HEK293T (cell line): ENCODE measurements around the gene MTMR10.

Experiments used
- CTCF ChIA-PET: fragments of 350-600 bp; formaldehyde crosslinking; extraction: SDS; loops from one replicate; lab custom pipeline; 2021; ENCODE audit warnings: antibody characterized with exemption, inconsistent platforms; lab: Yijun Ruan, JAX
- POLR2A ChIA-PET: fragments of 350-600 bp; formaldehyde crosslinking; extraction: SDS; loops from one replicate; lab custom pipeline; 2020; ENCODE audit warnings: antibody characterized with exemption, inconsistent platforms; lab: Yijun Ruan, JAX
- DNase-seq: peaks from one replicate; pipeline ENCODE4 v3.0.0; 2012; ENCODE audit warnings: mixed read lengths; ENCODE audit errors: extremely low spot score
- ARNT ChIP-seq: fragments of 450-650 bp; IDR thresholded peaks from 2 replicates; pipeline ENCODE4 v1.6.1; 2017; ENCODE audit warnings: mild to moderate bottlenecking
- BHLHE40 ChIP-seq: fragments of 450-650 bp; IDR thresholded peaks from 2 replicates; pipeline ENCODE4 v1.6.1; 2016; ENCODE audit warnings: mild to moderate bottlenecking, moderate library complexity, borderline replicate concordance
- CTBP1 ChIP-seq: fragments of 450-650 bp; IDR thresholded peaks from 2 replicates; pipeline ENCODE4 v1.6.1; 2016; ENCODE audit warnings: borderline replicate concordance
- ELF4 ChIP-seq: fragments of 450-650 bp; IDR thresholded peaks from 2 replicates; pipeline ENCODE4 v1.6.1; 2017; ENCODE audit warnings: antibody characterized with exemption
- FOXA1 ChIP-seq: fragments of 450-650 bp; IDR thresholded peaks from 2 replicates; pipeline ENCODE4 v1.6.1; 2016; ENCODE audit warnings: mild to moderate bottlenecking
- FOXK2 ChIP-seq: fragments of 450-650 bp; IDR thresholded peaks from 2 replicates; pipeline ENCODE4 v1.6.1; 2016; ENCODE audit warnings: mild to moderate bottlenecking
- FOXM1 ChIP-seq: fragments of 450-650 bp; IDR thresholded peaks from 2 replicates; pipeline ENCODE4 v1.6.1; 2017; ENCODE audit warnings: mild to moderate bottlenecking, borderline replicate concordance
- HDGF ChIP-seq: fragments of 450-650 bp; IDR thresholded peaks from 2 replicates; pipeline ENCODE4 v1.6.1; 2017; ENCODE audit warnings: antibody characterized with exemption, borderline replicate concordance
- L3MBTL2 ChIP-seq: fragments of 450-650 bp; conservative IDR thresholded peaks from 2 replicates; pipeline ENCODE4 v1.6.1; 2016; ENCODE audit warnings: mild to moderate bottlenecking
- LEF1 ChIP-seq: fragments of 450-650 bp; IDR thresholded peaks from 2 replicates; pipeline ENCODE4 v1.6.1; 2017; ENCODE audit warnings: mild to moderate bottlenecking, borderline replicate concordance
- NFRKB ChIP-seq: fragments of 450-650 bp; IDR thresholded peaks from 2 replicates; pipeline ENCODE4 v1.6.1; 2016; ENCODE audit warnings: mild to moderate bottlenecking, moderate library complexity
- PKNOX1 ChIP-seq: fragments of 450-650 bp; IDR thresholded peaks from 2 replicates; pipeline ENCODE4 v1.6.1; 2016
- SP1 ChIP-seq: fragments of 450-650 bp; IDR thresholded peaks from 2 replicates; pipeline ENCODE4 v1.6.1; 2017
- SUZ12 ChIP-seq: fragments of 450-650 bp; IDR thresholded peaks from 2 replicates; pipeline ENCODE4 v1.6.1; 2016; ENCODE audit warnings: mild to moderate bottlenecking
- TARDBP ChIP-seq: fragments of 450-650 bp; IDR thresholded peaks from 2 replicates; pipeline ENCODE4 v1.6.1; 2016
- ZNF384 ChIP-seq: fragments of 450-650 bp; IDR thresholded peaks from 2 replicates; pipeline ENCODE4 v1.6.1; 2016

Gene MTMR10

DNA sequence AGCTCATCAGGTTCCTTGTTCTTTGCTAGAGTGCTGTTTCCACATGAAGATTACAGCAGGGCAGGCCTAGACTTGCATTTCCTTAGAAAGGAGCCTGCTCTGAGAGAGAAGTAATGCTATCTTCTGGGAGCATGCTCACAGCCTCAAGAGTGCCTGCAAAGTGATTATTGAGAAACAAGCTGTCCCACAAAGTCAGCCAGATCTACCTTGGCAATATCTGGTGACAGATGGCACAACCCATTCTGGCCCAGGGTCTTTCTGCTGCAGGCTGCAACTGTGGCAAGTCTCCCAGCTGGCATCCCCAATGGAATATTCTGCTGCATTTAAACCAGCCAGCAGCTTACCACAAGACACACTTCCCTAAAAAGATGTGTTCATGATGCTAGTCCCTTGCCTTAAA is 29.3 kb downstream of the MTMR10 start:
- DNase-seq: no peak
- POLR2A ChIA-PET: no interaction called here

GRCh38 chr15:30958219-30958618 is 33.2 kb downstream of the MTMR10 start:
- POLR2A ChIA-PET: interaction anchor here (0.9 kb wide), 1 partner anchor 55 kb away, joined by 3 read pairs; the partner anchor contains the start of gene FAN1
- no peak for DNase-seq
- CTCF ChIA-PET: no interaction called here
- TF ChIP-seq ZNF384 (no peak), FOXM1 (no peak), FOXK2 (no peak), BHLHE40 (no peak), L3MBTL2 (no peak), LEF1 (no peak), CTBP1 (no peak), PKNOX1 (no peak), TARDBP (no peak)

More for the DNA sequence above, 29.3 kb downstream of the MTMR10 start:
- TF ChIP-seq FOXA1: no peak
- TF ChIP-seq FOXM1: no peak
- TF ChIP-seq NFRKB: no peak
- TF ChIP-seq HDGF: no peak
- no peak for TF ChIP-seq TARDBP
- TF ChIP-seq L3MBTL2: no peak
- TF ChIP-seq SP1: no peak
- CTCF ChIA-PET: no interaction called here

DNA sequence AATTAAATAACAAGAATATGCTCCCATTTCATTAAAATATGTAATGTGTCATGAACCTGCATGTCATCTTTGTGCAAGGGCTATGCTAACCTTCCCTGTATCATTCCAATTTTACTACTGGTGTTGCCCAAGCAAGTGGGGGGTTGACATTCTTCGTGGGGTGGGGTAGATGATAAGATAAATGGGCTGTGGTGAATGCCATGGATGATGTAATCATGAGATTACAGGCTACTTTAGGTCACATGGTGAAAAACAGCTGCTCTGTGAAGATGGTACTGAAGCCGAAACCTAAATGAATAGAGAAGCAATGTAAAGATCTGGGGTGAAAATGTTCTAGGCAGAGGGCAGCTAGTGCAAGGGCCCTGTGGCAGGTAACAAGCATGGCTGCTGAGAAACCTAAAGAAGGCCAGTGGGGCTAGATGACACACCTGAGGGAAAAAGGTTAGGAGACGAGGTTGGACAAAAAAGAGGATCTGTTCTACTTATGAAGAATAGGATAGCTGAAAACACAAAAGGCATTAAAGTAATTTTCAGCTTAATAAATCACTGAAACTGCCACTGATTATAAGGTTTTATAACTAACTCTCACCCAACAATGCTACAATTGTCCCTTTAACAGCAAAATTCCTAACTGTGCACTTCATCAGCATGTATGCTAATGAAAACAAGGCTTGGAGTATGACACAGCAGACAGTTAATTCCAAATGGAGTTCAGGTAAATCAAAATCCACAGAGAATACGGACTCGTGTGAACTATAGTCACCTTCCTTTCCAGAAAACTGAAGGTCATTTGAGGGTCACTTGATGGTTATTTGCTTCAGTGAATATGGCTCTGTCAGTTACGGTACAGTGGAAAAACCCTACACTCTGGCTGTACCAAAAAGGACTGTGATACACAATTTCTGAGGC is 35.0 kb downstream of the MTMR10 start:
- TF ChIP-seq CTBP1: no peak
- ChIA-PET CTCF (no interaction called here), POLR2A (no interaction called here)
- DNase-seq: no peak

DNA sequence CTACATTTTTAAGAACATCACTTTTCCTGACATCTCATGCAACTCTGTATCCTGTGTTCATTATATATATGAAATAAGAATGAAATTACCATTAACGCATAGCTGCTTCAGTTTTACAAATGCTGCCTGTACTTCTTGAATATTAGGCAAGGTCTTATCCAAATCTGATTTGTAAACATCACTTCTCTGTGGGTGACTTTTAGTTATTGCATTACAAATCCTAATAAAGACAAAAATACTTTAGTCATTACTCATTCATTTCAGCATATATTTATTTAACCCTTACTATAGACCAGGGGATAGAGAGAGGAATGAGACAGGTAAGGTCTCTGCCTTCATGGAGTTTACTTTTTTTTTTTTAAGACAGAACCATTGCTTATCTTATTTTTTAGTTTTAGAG is 36.8 kb downstream of the MTMR10 start:
- ChIA-PET CTCF (no interaction called here), POLR2A (no interaction called here)
- no peak for DNase-seq
- TF ChIP-seq ZNF384 (no peak), FOXM1 (no peak), NFRKB (no peak), SP1 (no peak), FOXK2 (no peak), TARDBP (no peak)

- no peak for DNase-seq
- TF ChIP-seq TARDBP (no peak), ZNF384 (no peak), LEF1 (no peak), CTBP1 (no peak), ARNT (no peak), BHLHE40 (no peak), NFRKB (no peak), L3MBTL2 (no peak), FOXK2 (no peak), HDGF (no peak), PKNOX1 (no peak), ELF4 (no peak), SP1 (no peak), SUZ12 (no peak), FOXM1 (no peak)
- POLR2A ChIA-PET: no interaction called here
- CTCF ChIA-PET: no interaction called here
These were observed 37.6 kb downstream of the MTMR10 start for GRCh38 chr15:30953731-30954378.

- no peak for TF ChIP-seq PKNOX1
- TF ChIP-seq LEF1: no peak
- no peak for TF ChIP-seq FOXM1
- TF ChIP-seq FOXK2: no peak
- TF ChIP-seq FOXA1: no peak
- TF ChIP-seq SP1: no peak
- TF ChIP-seq HDGF: no peak
- ChIA-PET CTCF (no interaction called here), POLR2A (no interaction called here)
- DNase-seq: no peak
These were observed 38.2 kb downstream of the MTMR10 start for GRCh38 chr15:30953183-30953582.
